ENCODE results near the gene FAM229B. TPM values are rescaled to one million over a fixed set of nuclear protein-coding genes. Genes with fewer than 3 reads are reported as not detected.

FAM229B gene
- total and polyA plus RNA-seq, 9 of the 15 experiments (the other 6 are each of a cell fraction or from before 2014, with no cell fraction given) = 3.3 to 17.4 (median 5.8) TPM

DNA sequence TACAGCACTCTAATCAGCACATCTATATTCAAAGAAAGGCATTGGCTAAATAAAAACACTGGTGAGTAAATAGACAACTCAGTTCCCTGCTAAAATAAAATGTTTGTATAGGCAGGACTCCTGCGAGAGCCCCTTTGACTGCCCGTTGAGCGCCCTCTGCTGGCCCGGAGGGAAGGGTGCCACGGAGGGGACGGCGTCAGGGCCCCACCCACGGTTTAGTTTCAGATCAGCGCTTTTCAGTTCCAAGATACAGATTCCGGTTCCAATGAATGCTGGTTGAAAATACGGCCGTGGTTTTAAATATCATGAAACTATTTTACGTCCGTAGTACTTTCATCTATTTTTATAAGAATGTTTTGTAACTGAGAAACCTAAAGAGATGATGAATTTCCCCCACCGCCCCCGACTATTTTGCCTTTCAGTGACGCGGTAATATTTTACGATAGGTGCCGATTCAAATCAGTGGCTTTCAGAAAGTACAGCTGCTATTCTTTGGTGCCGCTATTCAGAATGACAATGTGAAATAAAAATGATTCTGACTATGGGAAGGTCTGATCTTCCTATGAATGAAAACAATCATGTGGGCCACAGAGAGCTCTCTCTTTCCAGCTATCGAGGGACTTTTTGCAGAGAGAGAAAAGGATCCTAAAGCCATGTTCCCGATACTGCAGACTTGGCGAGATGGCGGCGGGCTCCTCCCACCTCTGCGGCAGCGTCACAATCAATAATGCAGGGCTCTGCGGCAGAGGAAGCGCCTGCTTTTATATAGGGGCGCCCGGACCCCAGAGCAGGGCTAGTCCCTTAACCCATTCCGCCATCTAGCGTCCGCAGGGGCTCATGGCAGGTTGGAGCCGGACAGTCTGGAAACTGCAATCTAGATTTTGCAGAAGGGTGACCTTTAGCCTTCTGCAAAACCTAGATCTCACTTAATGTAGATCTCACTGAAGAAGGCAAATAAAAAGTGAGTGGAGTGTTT, 44.1 kb upstream of the FAM229B start (continued):
- TF ChIP-seq, protein P1, sequence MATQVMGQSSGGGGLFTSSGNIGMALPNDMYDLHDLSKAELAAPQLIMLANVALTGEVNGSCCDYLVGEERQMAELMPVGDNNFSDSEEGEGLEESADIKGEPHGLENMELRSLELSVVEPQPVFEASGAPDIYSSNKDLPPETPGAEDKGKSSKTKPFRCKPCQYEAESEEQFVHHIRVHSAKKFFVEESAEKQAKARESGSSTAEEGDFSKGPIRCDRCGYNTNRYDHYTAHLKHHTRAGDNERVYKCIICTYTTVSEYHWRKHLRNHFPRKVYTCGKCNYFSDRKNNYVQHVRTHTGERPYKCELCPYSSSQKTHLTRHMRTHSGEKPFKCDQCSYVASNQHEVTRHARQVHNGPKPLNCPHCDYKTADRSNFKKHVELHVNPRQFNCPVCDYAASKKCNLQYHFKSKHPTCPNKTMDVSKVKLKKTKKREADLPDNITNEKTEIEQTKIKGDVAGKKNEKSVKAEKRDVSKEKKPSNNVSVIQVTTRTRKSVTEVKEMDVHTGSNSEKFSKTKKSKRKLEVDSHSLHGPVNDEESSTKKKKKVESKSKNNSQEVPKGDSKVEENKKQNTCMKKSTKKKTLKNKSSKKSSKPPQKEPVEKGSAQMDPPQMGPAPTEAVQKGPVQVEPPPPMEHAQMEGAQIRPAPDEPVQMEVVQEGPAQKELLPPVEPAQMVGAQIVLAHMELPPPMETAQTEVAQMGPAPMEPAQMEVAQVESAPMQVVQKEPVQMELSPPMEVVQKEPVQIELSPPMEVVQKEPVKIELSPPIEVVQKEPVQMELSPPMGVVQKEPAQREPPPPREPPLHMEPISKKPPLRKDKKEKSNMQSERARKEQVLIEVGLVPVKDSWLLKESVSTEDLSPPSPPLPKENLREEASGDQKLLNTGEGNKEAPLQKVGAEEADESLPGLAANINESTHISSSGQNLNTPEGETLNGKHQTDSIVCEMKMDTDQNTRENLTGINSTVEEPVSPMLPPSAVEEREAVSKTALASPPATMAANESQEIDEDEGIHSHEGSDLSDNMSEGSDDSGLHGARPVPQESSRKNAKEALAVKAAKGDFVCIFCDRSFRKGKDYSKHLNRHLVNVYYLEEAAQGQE (IDR thresholded peaks at IDR 0.05; ENCODE audit: borderline replicate concordance) = peak; percentile 60; the same call in 1 of the 2 replicates
- TF ChIP-seq, protein P1 (CRISPR knock-in tag; IDR thresholded peaks at IDR 0.05; ENCODE audit: low read depth) = no peak
- TF ChIP-seq, protein P2, sequence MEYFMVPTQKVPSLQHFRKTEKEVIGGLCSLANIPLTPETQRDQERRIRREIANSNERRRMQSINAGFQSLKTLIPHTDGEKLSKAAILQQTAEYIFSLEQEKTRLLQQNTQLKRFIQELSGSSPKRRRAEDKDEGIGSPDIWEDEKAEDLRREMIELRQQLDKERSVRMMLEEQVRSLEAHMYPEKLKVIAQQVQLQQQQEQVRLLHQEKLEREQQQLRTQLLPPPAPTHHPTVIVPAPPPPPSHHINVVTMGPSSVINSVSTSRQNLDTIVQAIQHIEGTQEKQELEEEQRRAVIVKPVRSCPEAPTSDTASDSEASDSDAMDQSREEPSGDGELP (CRISPR knock-in tag; IDR thresholded peaks at IDR 0.05; ENCODE audit: borderline replicate concordance) = peak; percentile 47; the same call in 1 of the 2 replicates
- TF ChIP-seq ZKSCAN1 (IDR thresholded peaks at IDR 0.05; ENCODE audit: low read depth, low read length) (0 out of 2 replicates have a peak, but pooled peaks have one; percentile 26), ATF1 (CRISPR knock-in tag; IDR thresholded peaks at IDR 0.05) (no peak), ATF1 (tag; IDR thresholded peaks at IDR 0.05) (peak; percentile 56), CREB1 (IDR thresholded peaks at IDR 0.05) (0 out of 2 replicates have a peak, but pooled peaks have one; percentile 24), CREB1 (CRISPR knock-in tag; IDR thresholded peaks at IDR 0.05) (peak; percentile 35; the same call in 1 of the 2 replicates), XRCC5 (IDR thresholded peaks at IDR 0.05; ENCODE audit: low read depth, low read length) (peak; percentile 60; the same call in 1 of the 2 replicates), NR2C2 (CRISPR knock-in tag; IDR thresholded peaks at IDR 0.05) (no peak), NR2C2 (tag; IDR thresholded peaks at IDR 0.05) (peak; percentile 78)
- TF ChIP-seq, protein P3, sequence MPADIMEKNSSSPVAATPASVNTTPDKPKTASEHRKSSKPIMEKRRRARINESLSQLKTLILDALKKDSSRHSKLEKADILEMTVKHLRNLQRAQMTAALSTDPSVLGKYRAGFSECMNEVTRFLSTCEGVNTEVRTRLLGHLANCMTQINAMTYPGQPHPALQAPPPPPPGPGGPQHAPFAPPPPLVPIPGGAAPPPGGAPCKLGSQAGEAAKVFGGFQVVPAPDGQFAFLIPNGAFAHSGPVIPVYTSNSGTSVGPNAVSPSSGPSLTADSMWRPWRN (IDR thresholded peaks at IDR 0.05; ENCODE audit: low read depth) = no peak
- TF ChIP-seq, protein P4, sequence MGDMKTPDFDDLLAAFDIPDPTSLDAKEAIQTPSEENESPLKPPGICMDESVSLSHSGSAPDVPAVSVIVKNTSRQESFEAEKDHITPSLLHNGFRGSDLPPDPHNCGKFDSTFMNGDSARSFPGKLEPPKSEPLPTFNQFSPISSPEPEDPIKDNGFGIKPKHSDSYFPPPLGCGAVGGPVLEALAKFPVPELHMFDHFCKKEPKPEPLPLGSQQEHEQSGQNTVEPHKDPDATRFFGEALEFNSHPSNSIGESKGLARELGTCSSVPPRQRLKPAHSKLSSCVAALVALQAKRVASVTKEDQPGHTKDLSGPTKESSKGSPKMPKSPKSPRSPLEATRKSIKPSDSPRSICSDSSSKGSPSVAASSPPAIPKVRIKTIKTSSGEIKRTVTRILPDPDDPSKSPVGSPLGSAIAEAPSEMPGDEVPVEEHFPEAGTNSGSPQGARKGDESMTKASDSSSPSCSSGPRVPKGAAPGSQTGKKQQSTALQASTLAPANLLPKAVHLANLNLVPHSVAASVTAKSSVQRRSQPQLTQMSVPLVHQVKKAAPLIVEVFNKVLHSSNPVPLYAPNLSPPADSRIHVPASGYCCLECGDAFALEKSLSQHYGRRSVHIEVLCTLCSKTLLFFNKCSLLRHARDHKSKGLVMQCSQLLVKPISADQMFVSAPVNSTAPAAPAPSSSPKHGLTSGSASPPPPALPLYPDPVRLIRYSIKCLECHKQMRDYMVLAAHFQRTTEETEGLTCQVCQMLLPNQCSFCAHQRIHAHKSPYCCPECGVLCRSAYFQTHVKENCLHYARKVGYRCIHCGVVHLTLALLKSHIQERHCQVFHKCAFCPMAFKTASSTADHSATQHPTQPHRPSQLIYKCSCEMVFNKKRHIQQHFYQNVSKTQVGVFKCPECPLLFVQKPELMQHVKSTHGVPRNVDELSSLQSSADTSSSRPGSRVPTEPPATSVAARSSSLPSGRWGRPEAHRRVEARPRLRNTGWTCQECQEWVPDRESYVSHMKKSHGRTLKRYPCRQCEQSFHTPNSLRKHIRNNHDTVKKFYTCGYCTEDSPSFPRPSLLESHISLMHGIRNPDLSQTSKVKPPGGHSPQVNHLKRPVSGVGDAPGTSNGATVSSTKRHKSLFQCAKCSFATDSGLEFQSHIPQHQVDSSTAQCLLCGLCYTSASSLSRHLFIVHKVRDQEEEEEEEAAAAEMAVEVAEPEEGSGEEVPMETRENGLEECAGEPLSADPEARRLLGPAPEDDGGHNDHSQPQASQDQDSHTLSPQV (IDR thresholded peaks at IDR 0.05) = 0 out of 2 replicates have a peak, but pooled peaks have one; percentile 6
